DMS114 treated with DMSO at 0.1 percent for 48 hours (cell line): ENCODE results near the gene SLC16A12.
"Not testable (repeated sequence)": the region's sequence is repeated elsewhere in the genome, so short reads cannot be mapped to it uniquely, and the experiment has no call there.

ENCODE experiments used
- DNase-seq: peaks from one replicate; lab custom pipeline; 2025; ENCODE audit not compliant: unreplicated experiment; lab: John Stamatoyannopoulos, UW

The SLC16A12 gene

GRCh38 chr10:89549510-89549909, 14.1 kb upstream of the SLC16A12 start:
- DNase-seq = no peak

DNA sequence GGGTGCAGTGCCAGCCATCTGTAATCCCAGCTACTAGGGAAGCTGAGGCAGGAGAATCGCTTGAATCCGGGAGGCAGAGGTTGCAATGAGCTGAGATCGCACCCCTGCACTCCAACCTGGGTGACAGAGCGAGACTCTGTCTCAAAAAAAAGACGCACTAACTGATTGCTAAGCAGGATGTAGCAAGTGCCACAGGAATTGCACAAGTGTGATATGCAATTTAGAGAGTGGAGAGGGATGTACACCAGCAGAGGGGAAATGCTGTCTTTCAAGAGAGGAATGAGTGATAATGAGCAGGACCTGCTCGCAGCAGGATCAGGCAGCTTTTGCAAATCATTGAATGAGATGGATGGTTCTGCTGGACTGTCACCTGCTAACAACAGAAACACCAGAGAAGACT, 13.3 kb upstream of the SLC16A12 start:
- no peak for DNase-seq

DNA sequence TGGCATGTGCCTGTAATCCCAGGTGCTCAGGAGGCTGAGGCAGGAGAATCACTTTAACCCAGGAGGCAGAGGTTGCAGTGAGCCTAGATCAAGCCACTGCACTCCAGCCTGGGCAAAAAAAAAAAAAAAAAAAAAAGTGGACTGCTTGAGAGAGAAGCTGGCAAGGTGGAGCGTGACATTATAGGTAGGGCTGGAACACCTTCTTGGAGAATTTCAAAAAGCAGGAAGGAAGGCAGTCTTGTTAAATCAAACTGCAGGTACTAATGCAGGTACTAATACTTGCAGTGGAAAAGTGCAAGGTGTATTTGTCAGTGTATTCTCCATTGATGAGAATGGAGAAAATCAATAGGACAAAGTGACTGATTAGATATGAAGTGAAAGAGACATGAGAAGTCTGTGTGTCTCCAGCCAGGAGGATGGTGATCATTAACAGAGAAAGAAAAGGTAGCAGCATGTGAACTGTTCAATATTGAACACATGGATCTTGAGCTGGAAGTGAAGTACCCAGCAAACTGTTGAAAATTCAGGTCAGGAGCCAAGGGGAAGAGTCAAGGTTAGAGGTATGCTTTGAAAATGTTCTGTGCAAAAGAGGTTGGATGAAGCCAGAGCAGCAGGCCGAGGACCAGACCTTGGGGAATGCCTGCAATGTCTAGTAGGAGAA, 12.6 kb upstream of the SLC16A12 start:
- DNase-seq = no peak

DNA sequence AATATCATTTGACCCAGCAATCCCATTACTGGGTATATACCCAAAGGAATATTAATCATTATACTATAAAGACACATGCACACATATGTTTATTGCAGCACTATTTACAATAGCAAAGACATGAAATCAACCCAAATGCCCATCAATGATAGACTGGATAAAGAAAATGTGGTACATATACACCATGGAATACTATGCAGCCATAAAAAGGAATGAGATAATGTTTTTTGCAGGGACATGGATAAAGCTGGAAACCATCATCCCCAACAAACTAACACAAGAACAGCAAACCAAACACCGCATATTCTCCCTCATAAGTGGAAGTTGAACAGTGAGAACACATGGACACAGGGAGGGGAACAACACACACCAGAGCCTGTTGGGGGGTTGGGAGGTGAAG, 11.3 kb upstream of the SLC16A12 start:
- DNase-seq = not testable (repeated sequence)

DNA sequence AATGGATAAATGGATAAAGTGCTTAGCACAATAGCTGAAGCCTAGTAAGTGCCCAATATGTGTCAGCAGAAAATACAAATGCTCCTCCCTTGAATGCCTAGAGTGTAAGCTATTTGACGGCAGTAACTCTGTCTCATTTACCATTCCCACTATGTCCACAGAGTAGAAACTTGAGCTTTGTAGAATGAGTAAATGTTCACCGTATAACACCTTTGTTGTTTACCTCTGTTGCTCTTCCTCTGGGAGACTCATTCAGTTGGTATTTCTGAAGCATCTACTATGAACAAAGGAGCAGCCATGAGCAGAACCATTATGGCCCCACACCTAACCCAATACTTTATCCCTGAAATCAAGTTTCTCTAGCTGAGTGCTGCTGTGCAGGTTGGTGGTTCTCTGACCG, 8.4 kb upstream of the SLC16A12 start:
- DNase-seq = no peak

- no peak for DNase-seq
These were observed 5.1 kb upstream of the SLC16A12 start for GRCh38 chr10:89540420-89540949.

DNA sequence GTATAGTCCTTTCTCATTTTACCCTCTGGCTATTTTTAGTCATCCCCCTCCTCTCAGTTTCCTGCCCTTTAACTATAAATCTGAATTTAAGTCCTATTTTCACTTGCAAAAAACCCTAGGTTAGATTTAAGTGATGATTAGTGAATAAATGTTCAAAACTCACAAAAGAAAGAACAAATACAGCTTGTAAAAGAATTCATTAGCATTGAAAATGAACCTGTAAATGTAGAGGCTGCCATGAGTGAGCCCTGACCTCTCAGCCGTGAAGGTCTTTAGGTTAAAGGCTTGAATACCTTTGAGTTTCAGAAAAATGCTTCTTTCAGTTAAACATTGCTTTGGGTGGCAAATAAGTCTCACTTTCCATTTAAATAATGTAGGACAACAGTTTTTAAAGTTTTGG, 2.0 kb upstream of the SLC16A12 start:
- no peak for DNase-seq

- no peak for DNase-seq
These were observed 590 bp upstream of the SLC16A12 start for GRCh38 chr10:89536013-89536354.

GRCh38 chr10:89534826-89535166, 598 bp downstream of the SLC16A12 start:
- no peak for DNase-seq

- DNase-seq = no peak
These were observed 2.9 kb downstream of the SLC16A12 start for GRCh38 chr10:89532476-89532875.

DNA sequence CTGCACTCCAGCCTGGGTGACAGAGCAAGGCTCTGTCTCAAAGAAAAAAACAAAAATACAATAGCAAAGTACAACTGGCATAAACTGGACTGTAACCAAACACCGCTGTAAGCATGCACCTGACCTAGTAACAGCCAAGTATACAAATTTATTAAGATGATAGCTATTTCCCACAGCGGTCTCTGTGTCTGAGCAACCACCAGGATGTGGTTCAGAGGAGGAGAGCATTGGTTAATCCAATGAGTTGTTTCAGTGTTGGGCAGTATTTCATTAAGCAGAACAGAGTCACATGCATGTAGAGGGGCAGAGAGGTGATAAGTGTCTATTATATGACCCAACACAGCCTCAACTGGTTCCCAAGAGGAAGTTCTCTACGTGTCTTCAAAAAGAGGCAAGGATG, 4.0 kb downstream of the SLC16A12 start:
- no peak for DNase-seq

DNA sequence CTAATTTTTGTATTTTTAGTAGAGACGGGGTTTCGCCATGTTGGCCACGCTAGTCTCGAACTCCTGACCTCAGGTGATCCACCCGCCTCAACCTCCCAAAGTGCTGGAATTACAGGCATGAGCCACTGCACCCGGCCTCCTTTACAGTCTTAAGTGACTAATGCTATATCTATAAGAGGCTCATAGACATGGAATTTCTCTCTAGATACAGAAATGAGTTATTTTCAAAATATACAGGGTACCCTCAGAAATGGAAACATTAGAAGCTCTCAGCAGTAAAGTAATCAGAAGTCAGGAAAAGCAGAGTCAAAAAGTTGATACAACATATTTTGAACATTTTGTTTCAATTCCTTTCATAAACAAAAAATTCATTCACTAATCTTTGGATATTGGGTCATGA, 5.7 kb downstream of the SLC16A12 start:
- not testable (repeated sequence) for DNase-seq

GRCh38 chr10:89526358-89526757, 9.0 kb downstream of the SLC16A12 start:
- no peak for DNase-seq

DNA sequence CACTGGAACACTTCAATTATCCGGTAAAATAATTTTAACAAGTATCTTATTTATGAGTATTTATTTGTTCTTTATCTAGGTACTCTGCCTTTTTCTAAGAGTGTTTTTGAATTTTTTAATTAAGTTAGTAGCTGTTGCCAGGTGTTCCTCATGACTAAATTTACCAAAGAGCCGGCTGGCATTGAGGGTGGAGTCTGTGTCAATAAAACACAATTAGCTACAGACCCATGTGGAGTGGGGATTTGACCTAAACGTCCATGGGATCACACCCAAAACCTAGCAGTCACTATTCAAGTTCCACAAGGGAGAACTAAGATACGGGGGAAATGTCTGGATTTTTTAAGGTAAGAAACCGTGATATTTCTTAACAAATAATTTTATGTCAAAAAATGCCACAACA, 9.8 kb downstream of the SLC16A12 start:
- no peak for DNase-seq

GRCh38 chr10:89524279-89524678, 11.1 kb downstream of the SLC16A12 start:
- no peak for DNase-seq

DNA sequence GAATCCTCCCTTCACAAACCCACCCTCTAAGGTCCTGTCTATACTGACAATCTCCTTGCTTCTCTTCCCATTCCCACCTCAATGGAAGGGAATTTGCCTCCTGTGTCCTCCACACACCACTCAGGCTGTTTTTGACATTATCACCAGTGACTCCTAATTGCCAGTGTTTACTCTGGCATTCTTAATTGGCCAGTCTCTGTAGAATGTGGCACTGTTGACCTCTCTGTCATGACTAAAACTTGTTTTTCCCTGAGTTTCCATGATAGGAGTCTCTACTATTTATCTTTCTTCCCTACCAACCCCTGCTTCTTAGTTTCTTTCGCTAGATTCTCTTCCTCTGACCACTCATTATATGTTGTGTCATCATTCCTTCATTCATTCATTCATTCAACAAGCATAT, 12.1 kb downstream of the SLC16A12 start:
- no peak for DNase-seq

DNA sequence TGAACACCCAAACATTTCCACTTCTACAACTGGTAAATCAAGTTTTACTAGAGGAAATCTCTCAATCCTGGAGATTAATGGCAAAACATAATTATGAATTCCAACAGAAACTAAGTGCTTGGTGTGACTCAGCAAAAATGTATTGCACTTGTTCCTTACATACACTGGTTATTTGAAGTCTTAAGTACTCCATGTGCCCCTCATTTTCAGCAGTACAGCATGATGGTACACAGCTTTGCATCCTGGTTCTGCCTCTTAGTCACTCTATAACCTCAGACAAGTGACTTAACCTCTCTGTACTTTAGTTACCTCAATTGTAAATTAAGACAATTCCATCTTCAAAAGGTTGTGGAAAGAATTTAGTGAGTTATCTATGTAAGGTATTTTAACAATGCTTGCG, 12.9 kb downstream of the SLC16A12 start:
- DNase-seq = no peak

GRCh38 chr10:89521368-89521767, 14.0 kb downstream of the SLC16A12 start:
- no peak for DNase-seq

GRCh38 chr10:89520706-89521105, 14.7 kb downstream of the SLC16A12 start:
- DNase-seq = no peak

GRCh38 chr10:89518876-89519842, 16.2 kb downstream of the SLC16A12 start:
- DNase-seq = no peak

DNA sequence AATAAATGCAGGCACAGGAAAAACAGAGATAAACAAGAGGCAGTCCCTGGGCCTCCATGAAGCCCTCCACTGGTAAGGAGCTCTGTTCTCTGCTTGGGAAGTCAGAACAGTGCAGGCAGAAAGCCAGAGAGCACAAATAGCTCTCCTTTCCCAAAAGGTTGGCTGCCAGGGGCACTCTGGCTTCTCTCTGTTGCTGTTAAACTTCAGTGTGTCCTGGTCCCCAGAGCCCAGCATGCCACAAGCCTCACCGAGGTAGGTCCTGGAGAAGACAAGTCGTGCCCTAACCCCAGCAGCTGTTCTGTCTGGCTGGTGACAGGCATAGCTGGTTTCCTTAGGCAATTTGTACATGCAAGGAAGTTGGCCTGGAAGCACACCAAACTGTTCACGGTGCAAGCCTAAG, 17.3 kb downstream of the SLC16A12 start:
- no peak for DNase-seq

- no peak for DNase-seq
These were observed 19.1 kb downstream of the SLC16A12 start for GRCh38 chr10:89516149-89516832.
